ENCODE data around the gene KCNIP4. TPM values are rescaled to one million over a fixed set of nuclear protein-coding genes. Genes with fewer than 3 reads are reported as not detected.

KCNIP4 gene
- total RNA-seq, 1 donor from 2014 or later = 30.4 TPM

DNA sequence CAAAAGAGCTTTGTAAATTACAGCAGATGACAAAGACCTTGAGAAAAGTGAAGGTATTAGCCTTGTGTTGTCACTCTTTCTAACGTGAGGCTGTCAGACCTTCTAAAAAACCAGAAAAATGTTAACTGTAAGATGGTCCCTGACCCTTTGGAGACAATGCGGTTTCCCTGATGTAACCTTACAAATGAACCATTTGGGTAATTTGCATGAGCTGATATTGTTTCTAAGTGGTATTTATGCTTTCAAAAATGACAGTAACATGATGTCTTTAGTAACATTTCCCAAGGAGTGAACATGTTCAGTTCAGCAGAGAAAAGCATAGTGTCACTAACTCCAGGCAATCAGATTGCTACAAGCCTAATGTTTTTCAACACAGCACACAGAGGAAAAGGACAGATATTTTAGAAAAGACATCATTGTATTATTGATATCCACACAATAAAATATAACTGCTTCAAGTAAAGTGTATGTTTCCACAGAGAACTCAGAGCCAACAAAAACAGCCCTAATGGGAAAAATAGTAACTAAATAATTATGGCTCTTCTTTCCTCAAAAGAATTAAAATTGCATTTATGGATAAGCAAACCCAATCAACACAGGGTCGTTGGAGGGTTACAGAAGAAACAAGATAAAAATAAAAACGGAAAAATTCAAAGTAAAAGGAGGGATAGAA, 434.4 kb downstream of the KCNIP4 start:
- Mint-ChIP-seq H3K4me1 (ENCODE audit: low read depth, unreplicated experiment) (peaks cover 27% of the 10 kb centered on the region), H3K9me3 (ENCODE audit: unreplicated experiment) (no peaks in the 10 kb centered on the region), H3K36me3 (ENCODE audit: unreplicated experiment) (no peaks in the 10 kb centered on the region), H3K27me3 (ENCODE audit: unreplicated experiment) (no peaks in the 10 kb centered on the region), H3K27ac (ENCODE audit: unreplicated experiment) (no peak overlapping the region), H3K4me3 (ENCODE audit: unreplicated experiment) (no peak overlapping the region)
- no peak for DNase-seq
- TF ChIP-seq, protein P1, sequence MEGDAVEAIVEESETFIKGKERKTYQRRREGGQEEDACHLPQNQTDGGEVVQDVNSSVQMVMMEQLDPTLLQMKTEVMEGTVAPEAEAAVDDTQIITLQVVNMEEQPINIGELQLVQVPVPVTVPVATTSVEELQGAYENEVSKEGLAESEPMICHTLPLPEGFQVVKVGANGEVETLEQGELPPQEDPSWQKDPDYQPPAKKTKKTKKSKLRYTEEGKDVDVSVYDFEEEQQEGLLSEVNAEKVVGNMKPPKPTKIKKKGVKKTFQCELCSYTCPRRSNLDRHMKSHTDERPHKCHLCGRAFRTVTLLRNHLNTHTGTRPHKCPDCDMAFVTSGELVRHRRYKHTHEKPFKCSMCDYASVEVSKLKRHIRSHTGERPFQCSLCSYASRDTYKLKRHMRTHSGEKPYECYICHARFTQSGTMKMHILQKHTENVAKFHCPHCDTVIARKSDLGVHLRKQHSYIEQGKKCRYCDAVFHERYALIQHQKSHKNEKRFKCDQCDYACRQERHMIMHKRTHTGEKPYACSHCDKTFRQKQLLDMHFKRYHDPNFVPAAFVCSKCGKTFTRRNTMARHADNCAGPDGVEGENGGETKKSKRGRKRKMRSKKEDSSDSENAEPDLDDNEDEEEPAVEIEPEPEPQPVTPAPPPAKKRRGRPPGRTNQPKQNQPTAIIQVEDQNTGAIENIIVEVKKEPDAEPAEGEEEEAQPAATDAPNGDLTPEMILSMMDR (IDR thresholded peaks at IDR 0.05; ENCODE audit: partially characterized antibody, unreplicated experiment) = no peak

DNA sequence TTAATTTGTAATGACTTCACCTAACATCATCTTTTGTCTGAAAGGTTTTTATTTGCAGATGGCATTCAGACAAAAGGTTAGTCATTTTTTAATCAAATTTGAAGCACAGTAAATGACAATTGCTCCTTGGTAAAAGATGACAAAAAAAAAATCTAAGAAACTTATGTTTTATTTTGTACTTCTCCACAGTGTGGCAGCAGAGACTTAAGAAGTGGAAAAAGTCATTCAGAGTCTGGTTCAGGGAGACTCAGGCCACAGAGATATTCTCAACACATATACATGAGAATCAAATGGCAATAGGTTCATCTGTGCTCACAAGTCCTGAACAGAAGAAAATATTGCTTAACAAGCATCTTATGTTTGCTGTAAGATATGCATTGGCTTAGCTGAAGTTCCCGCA, 436.2 kb downstream of the KCNIP4 start:
- TF ChIP-seq, protein P1 (IDR thresholded peaks at IDR 0.05; ENCODE audit: partially characterized antibody, unreplicated experiment) = peak; percentile 48
- H3K9me3 Mint-ChIP-seq (ENCODE audit: unreplicated experiment) = no peaks in the 10 kb centered on the region
- H3K27ac Mint-ChIP-seq (ENCODE audit: unreplicated experiment) = no peak overlapping the region
- peaks cover 31% of the 10 kb centered on the region for H3K4me1 Mint-ChIP-seq (ENCODE audit: low read depth, unreplicated experiment)
- H3K4me3 Mint-ChIP-seq (ENCODE audit: unreplicated experiment) = no peak overlapping the region
- DNase-seq = no peak
- no peaks in the 10 kb centered on the region for H3K27me3 Mint-ChIP-seq (ENCODE audit: unreplicated experiment)
- no peaks in the 10 kb centered on the region for H3K36me3 Mint-ChIP-seq (ENCODE audit: unreplicated experiment)

DNA sequence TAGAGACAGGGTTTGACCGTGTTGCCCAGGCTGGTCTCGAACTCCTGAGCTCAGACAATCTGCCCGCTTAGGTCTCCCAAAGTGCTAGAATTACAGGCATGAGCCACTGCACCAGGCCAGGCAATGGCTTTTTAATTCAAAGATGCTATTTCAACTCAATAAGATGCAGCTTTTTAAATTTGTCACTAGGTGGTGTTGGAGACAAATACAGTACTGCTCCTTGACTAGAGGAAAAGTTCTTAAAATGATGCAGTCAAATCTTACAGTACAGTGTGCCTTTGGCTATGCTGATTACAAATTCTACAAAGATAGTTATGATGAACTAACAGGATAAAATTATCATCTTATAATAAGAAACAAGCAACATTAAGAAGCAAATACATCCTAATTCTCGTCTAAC, 441.1 kb downstream of the KCNIP4 start:
- no peak overlapping the region for H3K27ac Mint-ChIP-seq (ENCODE audit: unreplicated experiment)

DNA sequence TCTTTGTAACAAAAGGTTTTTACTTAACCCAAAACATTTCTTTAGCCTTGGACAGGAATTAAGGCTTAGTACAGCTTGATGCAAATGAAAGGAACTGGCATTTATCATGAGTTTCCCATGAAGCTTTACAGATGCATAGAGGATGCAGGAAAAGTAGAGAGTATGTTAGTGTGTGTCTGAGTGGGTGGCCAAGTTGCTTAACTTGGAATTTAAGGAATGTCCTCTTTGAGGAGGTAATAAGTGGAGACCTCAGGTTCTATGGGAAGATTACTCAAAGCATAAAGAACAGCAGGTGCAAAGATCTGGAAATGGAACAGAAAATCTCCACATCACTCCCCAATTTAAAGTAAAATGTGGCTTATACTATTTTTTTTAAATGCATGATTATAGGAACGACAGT, 457.9 kb downstream of the KCNIP4 start:
- TF ChIP-seq, protein P1 (IDR thresholded peaks at IDR 0.05; ENCODE audit: partially characterized antibody, unreplicated experiment) = no peak
- no peaks in the 10 kb centered on the region for H3K9me3 Mint-ChIP-seq (ENCODE audit: unreplicated experiment)
- peaks cover 5% of the 10 kb centered on the region for H3K4me1 Mint-ChIP-seq (ENCODE audit: low read depth, unreplicated experiment)
- H3K27me3 Mint-ChIP-seq (ENCODE audit: unreplicated experiment) = no peaks in the 10 kb centered on the region
- H3K27ac Mint-ChIP-seq (ENCODE audit: unreplicated experiment) = no peak overlapping the region
- no peaks in the 10 kb centered on the region for H3K36me3 Mint-ChIP-seq (ENCODE audit: unreplicated experiment)
- no peak overlapping the region for H3K4me3 Mint-ChIP-seq (ENCODE audit: unreplicated experiment)
- DNase-seq = no peak

More for the DNA sequence above, 441.1 kb downstream of the KCNIP4 start:
- Mint-ChIP-seq H3K9me3 (ENCODE audit: unreplicated experiment) (no peaks in the 10 kb centered on the region), H3K4me3 (ENCODE audit: unreplicated experiment) (no peak overlapping the region), H3K36me3 (ENCODE audit: unreplicated experiment) (no peaks in the 10 kb centered on the region), H3K27me3 (ENCODE audit: unreplicated experiment) (no peaks in the 10 kb centered on the region), H3K4me1 (ENCODE audit: low read depth, unreplicated experiment) (peaks cover 12% of the 10 kb centered on the region)
- DNase-seq = no peak
- TF ChIP-seq, protein P1 (IDR thresholded peaks at IDR 0.05; ENCODE audit: partially characterized antibody, unreplicated experiment) = peak; percentile 58

DNA sequence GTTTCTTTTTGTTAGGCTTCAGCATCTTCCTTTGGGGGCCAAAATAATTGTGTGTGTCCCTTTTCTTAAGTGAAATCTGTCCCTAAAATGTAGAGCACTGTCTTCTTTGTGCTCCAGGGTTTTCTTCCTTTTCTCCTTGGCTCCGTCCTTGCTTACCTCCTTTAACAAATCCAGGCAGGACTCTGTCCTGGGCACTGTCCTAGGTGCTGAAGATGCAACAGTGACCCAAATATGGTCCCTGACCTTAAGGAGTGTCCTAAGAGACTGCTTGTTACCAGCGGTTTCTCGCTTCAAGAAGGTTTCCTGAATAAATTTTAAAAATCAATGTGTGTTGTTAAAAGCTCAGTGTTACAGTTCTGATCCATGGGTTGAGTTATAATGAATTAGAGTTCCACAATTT, 471.8 kb downstream of the KCNIP4 start:
- TF ChIP-seq, protein P1 (IDR thresholded peaks at IDR 0.05; ENCODE audit: partially characterized antibody, unreplicated experiment) = no peak
- H3K36me3 Mint-ChIP-seq (ENCODE audit: unreplicated experiment) = no peaks in the 10 kb centered on the region
- no peaks in the 10 kb centered on the region for H3K4me1 Mint-ChIP-seq (ENCODE audit: low read depth, unreplicated experiment)
- no peak overlapping the region for H3K27ac Mint-ChIP-seq (ENCODE audit: unreplicated experiment)
- no peaks in the 10 kb centered on the region for H3K27me3 Mint-ChIP-seq (ENCODE audit: unreplicated experiment)
- no peak for DNase-seq
- H3K9me3 Mint-ChIP-seq (ENCODE audit: unreplicated experiment) = no peaks in the 10 kb centered on the region
- no peak overlapping the region for H3K4me3 Mint-ChIP-seq (ENCODE audit: unreplicated experiment)

All from glutamatergic neuron (in vitro differentiated cells).